ENCODE data around the gene CAMTA1. TPM values are rescaled to one million over a fixed set of nuclear protein-coding genes. Genes with fewer than 3 reads are reported as not detected.

The CAMTA1 gene
- total RNA-seq, 6 donors from 2014 or later: 38.8 to 74.0 (median 46.1) TPM

DNA sequence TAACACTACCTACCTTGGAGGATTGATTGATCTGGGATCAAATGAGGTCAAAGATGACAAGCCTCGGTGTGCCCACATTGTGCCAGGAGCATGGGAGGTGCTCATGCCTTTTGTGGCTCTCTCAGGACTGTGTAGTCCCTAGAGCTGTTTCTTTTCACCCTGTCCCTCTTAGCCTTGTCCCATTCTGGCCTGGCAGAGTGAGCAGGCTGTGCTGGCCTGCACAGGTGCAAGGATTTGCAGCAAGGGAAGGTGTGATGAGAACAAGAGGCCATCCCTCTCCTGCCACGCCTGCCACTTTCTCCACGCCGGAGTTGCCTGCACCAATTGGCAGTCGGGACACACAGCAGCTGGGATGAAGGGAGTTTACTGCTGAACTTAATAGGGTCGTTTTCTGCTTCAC, 575.3 kb downstream of the CAMTA1 start:
- Histone ChIP-seq H3K27ac (no peak overlapping the region), H3K4me1 (no peaks in the 10 kb centered on the region), H3K27me3 (no peaks in the 10 kb centered on the region), H3K4me3 (no peak overlapping the region), H3K9me3 (no peaks in the 10 kb centered on the region), H3K36me3 (no peaks in the 10 kb centered on the region)
- ATAC-seq (ENCODE audit: low FRiP score in 2 of 2) (no peak), DNase-seq (no peak)
- WGBS, 2 donors: 65 to 68% methylated on average over 6 of the region's 6 CpGs
- TF ChIP-seq POLR2AphosphoS5 (IDR thresholded peaks at IDR 0.05) (no peak), POLR2A (IDR thresholded peaks at IDR 0.05) (no peak)
- TF ChIP-seq, protein P1, sequence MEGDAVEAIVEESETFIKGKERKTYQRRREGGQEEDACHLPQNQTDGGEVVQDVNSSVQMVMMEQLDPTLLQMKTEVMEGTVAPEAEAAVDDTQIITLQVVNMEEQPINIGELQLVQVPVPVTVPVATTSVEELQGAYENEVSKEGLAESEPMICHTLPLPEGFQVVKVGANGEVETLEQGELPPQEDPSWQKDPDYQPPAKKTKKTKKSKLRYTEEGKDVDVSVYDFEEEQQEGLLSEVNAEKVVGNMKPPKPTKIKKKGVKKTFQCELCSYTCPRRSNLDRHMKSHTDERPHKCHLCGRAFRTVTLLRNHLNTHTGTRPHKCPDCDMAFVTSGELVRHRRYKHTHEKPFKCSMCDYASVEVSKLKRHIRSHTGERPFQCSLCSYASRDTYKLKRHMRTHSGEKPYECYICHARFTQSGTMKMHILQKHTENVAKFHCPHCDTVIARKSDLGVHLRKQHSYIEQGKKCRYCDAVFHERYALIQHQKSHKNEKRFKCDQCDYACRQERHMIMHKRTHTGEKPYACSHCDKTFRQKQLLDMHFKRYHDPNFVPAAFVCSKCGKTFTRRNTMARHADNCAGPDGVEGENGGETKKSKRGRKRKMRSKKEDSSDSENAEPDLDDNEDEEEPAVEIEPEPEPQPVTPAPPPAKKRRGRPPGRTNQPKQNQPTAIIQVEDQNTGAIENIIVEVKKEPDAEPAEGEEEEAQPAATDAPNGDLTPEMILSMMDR (IDR thresholded peaks at IDR 0.05): no peak

DNA sequence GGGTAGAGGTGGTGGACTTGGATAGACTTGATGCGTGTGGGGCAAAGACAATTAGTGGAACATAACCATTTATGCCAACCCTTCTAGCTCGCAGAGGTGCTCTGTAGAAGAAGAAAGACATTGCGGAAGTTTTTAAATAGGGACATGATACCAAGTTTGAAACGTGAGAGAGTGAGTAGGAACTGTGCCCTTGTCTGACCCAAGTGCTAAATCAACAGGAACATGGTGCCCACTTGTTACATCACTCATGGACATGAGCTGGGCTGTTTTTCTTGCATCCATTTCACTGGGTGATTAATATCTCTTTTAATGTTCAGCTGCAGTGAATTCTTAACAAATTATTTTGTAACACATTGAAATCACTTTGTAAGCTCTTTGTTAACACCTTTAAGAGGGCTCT, 577.7 kb downstream of the CAMTA1 start:
- Histone ChIP-seq H3K4me3 (no peak overlapping the region), H3K9me3 (no peaks in the 10 kb centered on the region), H3K27ac (no peak overlapping the region), H3K4me1 (no peaks in the 10 kb centered on the region), H3K36me3 (no peaks in the 10 kb centered on the region), H3K27me3 (no peaks in the 10 kb centered on the region)
- DNase-seq (no peak), ATAC-seq (ENCODE audit: low FRiP score in 2 of 2) (no peak)
- TF ChIP-seq POLR2A (IDR thresholded peaks at IDR 0.05) (no peak), POLR2AphosphoS5 (IDR thresholded peaks at IDR 0.05) (no peak), EP300 (IDR thresholded peaks at IDR 0.05) (no peak)
- TF ChIP-seq, protein P1 (IDR thresholded peaks at IDR 0.05): no peak
- 80 to 87% methylated on average over 4 of the region's 4 CpGs for WGBS, 2 donors

DNA sequence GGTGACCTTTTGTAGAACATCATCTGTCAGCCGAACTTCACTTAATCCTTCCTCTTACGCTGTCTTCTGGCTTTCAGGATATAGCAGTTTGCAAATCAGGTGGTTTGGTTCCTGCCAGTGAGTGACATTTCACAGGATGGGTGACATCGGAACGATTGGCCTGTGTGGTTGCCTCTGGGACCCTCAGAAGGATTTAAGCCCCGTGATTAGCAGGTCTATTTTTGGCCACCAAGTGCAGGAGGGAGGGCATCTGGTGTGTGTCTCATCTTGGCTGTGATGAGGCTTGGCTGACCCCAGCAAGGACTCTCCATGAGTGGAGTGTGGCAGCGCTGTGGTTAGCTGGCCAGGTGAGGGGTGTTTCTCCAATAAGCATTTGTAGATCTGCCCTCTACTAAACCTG, 578.2 kb downstream of the CAMTA1 start:
- Histone ChIP-seq H3K4me3 (no peak overlapping the region), H3K9me3 (no peaks in the 10 kb centered on the region), H3K36me3 (no peaks in the 10 kb centered on the region), H3K4me1 (no peaks in the 10 kb centered on the region), H3K27ac (no peak overlapping the region), H3K27me3 (no peaks in the 10 kb centered on the region)
- 82 to 91% methylated on average over 4 to 6 of the region's 6 CpGs for WGBS, 2 donors
- ATAC-seq (ENCODE audit: low FRiP score in 2 of 2): no peak
- no peak for TF ChIP-seq POLR2A (IDR thresholded peaks at IDR 0.05)
- TF ChIP-seq, protein P1 (IDR thresholded peaks at IDR 0.05): no peak
- no peak for TF ChIP-seq EP300 (IDR thresholded peaks at IDR 0.05)
- TF ChIP-seq POLR2AphosphoS5 (IDR thresholded peaks at IDR 0.05): no peak
- no peak for DNase-seq

DNA sequence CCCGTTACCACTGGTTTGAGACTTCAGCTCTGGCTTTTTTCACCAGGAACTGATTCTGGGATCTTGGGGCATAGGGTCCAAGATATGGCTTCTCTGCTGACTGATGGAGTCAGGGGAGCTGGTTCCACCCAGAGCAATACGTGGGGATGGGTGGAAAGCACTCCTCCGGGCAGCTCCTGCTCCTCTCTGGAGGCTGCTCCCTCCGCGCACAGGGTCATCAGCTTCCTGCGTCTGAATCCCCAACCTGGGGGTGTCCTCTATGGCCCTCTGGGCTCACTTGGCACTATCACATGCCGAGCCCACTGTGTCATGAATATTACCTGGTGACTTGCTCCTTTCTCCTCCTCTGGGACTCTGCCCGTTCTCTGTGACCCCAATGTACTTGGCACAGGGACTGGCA, 580.5 kb downstream of the CAMTA1 start:
- TF ChIP-seq POLR2A (IDR thresholded peaks at IDR 0.05) (no peak), EP300 (IDR thresholded peaks at IDR 0.05) (no peak), POLR2AphosphoS5 (IDR thresholded peaks at IDR 0.05) (no peak)
- TF ChIP-seq, protein P1 (IDR thresholded peaks at IDR 0.05): no peak
- no peak overlapping the region for H3K4me3 ChIP-seq
- no peaks in the 10 kb centered on the region for H3K4me1 ChIP-seq
- no peaks in the 10 kb centered on the region for H3K36me3 ChIP-seq
- WGBS, 2 donors: 61 to 84% methylated on average over 3 to 8 of the region's 8 CpGs
- ATAC-seq (ENCODE audit: low FRiP score in 2 of 2) (no peak), DNase-seq (no peak)
- no peaks in the 10 kb centered on the region for H3K27me3 ChIP-seq
- H3K27ac ChIP-seq: no peak overlapping the region
- H3K9me3 ChIP-seq: no peaks in the 10 kb centered on the region

DNA sequence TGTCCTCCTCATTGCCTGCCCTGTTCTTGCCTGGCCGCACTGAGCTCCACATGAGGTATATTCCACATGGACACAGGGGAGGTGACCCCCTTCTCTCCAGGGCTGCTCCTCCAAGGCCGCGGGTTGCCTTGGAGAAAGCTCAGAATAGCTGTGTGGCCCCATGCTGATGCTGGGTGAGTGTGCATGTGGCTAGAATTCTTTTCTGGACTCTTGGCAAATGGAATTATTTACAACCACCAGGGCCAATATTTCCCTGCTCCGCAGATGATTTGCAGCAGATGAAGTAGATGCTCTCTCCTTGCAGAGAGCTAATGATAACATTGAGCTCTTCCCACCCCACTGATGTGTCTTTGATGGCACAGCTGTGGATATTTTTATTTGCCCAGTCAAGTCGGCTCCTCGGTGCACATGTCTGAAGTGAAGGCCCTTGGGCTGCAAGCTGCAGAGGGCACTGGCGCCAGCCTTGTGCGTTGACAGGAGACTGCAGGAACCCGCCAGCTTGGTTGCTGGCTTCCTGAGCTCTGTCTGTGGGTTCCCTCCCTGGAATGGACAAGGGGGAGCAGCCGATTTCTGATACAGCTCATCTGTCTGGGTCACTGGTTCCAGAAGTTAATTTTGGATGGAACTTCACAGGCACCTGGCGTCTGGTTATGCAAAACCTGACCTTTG, 581.2 kb downstream of the CAMTA1 start:
- H3K27me3 ChIP-seq: no peaks in the 10 kb centered on the region
- ATAC-seq (ENCODE audit: low FRiP score in 2 of 2): no peak
- no peak overlapping the region for H3K27ac ChIP-seq
- H3K4me1 ChIP-seq: no peaks in the 10 kb centered on the region
- DNase-seq: no peak
- H3K9me3 ChIP-seq: no peaks in the 10 kb centered on the region
- H3K4me3 ChIP-seq: no peak overlapping the region
- no peaks in the 10 kb centered on the region for H3K36me3 ChIP-seq
- no peak for TF ChIP-seq POLR2AphosphoS5 (IDR thresholded peaks at IDR 0.05)
- WGBS, 2 donors: 81 to 86% methylated on average over 8 to 11 of the region's 11 CpGs

Measured in upper lobe of left lung (tissue), 6 donors.